HG03571 (cell line): ENCODE data around the gene RHD.
"Not testable (repeated sequence)": the region's sequence is repeated elsewhere in the genome, so short reads cannot be mapped to it uniquely, and the experiment has no call there.

Experiments used
- ATAC-seq: cut with Tn5 transposase; IDR thresholded peaks from one replicate; pipeline ENCODE4 v1.9.1; 2021; ENCODE audit not compliant: unreplicated experiment

RHD gene

DNA sequence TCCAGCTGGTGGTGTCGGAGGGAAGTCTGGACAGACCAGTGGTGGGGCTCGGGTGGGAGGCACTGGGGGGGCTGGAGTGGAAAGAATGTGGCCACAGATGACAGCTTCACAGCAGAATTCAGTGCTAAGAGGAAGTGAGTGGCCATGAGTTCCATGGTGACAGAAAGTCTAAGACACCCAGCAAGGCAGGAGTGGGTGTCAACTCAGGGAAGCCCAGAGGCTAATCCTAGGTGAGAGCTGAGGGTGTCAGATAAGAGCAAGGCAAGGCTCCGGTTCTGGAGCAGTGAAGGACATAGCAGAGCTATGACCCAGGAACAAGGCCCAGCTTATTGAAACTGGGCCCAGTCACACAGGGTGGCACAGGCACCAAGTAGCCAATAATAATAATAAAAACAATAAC lies 30.0 kb downstream of the RHD start:
- not testable (repeated sequence) for ATAC-seq

DNA sequence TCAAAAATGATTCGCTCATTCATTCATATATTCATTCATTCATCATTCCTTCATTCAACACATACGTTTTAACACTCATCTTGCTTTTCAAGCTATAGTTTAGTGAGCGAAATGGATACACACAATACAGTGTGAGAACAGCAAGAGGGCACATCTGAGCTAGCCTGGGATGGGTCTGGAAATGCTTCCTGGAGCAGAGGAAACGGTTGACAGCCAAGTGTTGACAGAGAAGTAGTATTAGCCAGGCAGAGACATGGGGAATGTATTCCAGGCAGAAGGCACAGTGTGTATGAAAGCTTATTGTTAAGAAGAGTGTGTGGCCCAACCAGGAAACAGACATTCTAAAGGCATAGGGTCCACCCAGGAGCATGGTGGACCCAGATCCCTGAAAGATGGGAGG lies 32.6 kb downstream of the RHD start:
- not testable (repeated sequence) for ATAC-seq

GRCh38 chr1:25308168-25308567 lies 35.9 kb downstream of the RHD start:
- not testable (repeated sequence) for ATAC-seq

DNA sequence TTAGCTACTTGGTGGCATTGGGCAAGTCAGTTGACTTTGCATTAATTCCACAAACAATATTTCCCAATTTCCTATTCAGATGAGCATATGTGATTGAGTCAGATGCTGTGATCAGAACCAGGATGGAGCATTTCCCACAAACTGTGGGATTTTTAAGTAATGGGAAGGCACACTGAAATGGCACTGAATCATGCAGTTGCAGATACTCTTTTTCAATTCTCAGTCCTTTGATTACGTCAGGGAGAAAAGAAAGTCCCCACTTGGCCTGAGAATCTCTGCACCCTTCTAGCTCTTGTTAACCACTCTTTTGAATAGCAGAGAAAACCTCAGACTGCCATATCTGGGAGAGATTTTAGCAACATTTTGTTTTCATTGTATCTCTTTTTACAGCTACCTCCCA lies 36.8 kb downstream of the RHD start:
- not testable (repeated sequence) for ATAC-seq

DNA sequence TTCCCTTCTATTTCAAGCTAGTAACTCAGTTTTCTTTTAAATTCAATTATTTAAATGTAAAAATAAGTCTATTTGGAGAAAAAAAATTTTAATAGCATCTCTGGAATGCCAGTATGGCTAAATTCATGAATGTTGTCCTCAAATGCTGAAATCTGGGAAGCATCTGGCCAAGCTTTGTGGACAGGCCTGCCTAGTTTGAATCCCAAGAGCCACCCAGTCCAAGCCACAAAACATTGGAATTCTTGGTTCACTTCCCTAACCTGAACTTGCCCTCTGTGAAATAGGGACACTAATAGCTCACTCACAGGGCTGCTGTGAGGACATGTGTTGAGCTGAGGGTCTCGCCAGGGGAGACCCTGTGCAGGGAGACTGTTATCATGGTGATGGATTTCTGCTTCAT lies 37.2 kb downstream of the RHD start:
- not testable (repeated sequence) for ATAC-seq

- ATAC-seq: not testable (repeated sequence)
Observed at GRCh38 chr1:25312806-25313470, 40.6 kb downstream of the RHD start.

GRCh38 chr1:25320314-25320938 lies 48.1 kb downstream of the RHD start:
- not testable (repeated sequence) for ATAC-seq

GRCh38 chr1:25322127-25322526 lies 49.8 kb downstream of the RHD start:
- not testable (repeated sequence) for ATAC-seq

- not testable (repeated sequence) for ATAC-seq
Observed at GRCh38 chr1:25324407-25324806, 52.1 kb downstream of the RHD start.

DNA sequence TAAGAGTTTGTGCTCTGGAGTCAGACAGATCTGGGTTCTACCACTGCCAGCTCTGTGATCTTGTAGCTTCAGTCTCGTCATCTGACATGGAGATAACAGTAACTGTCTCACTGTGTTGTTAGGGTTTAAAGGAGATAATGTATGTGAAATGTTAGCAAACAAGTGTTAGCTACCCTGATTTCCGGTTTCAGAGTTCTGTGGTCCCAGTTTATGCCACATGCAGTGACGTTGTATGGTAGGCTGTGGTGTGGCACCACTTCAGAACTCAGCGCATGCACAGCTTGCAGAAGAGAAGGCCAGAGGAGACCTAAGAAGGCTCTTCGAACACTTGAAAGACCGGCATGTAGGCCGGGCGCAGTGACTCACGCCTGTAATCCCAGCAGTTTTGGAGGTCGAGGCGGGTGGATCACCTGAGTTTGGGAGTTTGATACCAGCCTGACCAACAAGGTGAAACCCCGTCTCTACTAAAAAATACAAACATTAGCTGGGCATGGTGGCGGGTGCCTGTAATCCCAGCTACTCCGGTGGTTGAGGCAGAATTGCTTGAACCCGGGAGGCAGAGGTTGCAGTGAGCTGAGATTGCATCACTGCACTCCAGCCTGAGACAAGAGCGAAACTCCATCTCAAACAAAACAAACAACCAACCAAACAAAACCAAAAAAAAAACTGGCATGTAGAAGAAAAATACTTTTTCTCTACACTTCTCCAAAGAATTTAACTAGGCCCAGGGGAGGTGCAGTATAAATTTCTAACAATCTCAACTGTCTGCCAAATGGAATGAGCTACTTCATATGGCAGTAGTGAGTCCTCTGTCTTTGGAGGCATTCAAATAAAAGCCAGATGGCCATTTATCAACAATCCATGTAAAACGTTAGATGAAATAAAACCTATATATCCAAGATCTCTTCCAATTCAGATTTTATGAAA lies 55.8 kb downstream of the RHD start:
- not testable (repeated sequence) for ATAC-seq

- not testable (repeated sequence) for ATAC-seq
Observed at GRCh38 chr1:25328791-25329185, 56.5 kb downstream of the RHD start.

GRCh38 chr1:25329336-25329735 lies 57.0 kb downstream of the RHD start:
- ATAC-seq: not testable (repeated sequence)

DNA sequence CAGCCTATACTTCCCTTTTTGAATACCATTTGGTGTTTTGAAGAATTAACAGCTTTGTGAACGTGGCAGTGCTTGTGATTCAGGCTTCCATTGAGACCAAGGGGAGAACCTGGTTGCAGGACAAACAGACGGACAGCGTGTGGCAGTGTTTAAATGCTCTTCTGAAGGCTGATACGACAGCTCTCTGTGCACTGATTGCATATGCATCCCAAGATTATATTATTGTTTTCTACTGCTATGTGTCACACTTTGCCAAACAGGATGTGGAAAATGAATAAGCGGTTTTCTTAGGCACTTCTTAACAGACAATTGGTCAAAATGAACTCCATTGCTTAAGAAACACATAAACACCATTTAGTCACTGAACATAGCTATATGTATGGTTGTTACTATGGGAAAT lies 57.6 kb downstream of the RHD start:
- not testable (repeated sequence) for ATAC-seq

DNA sequence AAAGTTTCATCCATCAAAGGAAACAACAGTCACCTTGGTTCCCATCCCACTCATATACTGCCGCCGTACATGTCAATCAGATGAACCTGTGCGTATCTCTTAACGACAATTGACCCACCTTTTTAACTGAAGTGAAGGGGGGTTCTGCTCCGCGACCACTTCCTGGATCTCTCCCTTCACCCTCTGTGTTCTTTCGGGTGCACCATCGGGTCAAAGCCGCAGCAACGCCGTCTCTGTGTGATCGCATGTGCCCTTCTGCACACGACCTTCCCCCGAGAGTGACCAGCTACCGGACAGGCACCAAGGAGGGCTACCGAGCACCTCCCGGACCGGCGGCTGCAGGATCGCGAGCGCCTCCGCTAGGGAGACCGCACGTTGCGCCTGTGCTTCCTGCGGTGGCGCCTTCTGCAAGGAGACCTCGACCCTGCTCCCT lies 64.6 kb downstream of the RHD start:
- ATAC-seq: not testable (repeated sequence)

DNA sequence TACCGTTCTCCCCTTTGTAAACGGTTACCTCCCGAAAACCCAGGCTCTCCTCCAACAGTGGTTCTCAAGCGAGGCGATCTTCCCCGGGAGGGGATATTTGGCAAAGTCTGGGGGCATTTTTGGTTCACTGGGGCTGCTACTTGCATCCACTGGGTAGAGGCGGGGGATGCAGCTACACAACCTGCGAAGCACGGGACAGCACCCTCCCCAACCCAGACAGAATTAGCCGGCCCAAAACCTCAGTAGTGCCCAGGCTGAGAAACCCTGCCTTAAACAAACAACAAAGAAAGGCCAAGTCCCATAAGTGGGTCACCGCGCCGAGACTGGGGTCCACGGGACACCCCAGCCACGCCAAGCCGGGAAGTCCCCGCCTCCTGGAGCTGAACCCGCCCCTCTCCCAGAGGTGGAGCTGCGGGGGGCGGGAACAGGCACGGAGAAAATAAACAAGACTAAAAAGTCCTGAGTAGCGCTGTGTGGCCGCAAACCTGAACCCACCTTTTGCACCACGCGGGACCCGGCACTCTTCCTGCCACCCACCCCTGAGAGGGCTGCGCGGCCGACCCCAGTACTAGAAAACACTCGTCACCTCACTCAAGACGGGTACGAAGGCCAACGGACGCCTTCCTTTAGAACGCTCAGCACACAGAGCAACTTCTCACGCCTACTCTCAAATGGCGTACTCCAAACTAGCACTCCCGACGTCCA lies 65.3 kb downstream of the RHD start:
- peak; percentile 38 for ATAC-seq

DNA sequence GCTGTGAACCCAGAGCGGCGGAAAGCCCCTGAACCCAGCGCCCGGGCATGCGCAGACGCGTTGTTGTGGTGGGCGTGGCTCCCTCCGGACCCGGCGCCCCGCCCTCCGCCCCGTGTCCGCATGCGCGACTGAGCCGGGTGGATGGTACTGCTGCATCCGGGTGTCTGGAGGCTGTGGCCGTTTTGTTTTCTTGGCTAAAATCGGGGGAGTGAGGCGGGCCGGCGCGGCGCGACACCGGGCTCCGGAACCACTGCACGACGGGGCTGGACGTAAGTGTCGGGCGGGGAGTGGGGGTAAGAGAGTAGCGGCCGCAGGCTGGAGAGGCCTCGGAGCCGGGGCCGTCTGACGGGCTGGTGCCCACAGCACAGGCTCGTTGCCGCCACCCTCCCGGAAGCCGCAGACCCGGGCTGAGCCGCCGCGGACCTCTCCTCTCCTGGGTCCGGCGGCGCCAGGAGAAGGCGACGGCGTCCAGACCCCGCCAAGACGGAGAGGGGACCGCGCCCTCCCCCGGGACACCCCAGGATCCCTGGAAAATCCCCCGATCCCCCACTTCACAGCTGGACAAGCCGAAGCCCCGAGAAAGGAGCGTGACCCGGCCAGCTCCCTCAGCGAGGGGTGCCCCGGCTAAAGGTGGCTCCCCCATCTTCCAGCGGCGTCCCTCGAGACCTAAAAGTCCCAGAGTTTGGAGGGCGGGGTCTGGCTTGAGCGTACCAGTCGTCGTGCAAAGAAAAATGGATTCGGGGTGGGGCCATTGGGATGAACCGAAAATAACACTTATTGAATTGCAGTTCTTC lies 66.1 kb downstream of the RHD start, which contains the start of gene TMEM50A:
TSS of gene TMEM50A (plus strand) at position 147 of the 794 bp plus-strand sequence. CDS start 2,153 bp downstream, outside the sequence.
- peak; percentile 59 for ATAC-seq

- ATAC-seq: no peak
Observed at GRCh38 chr1:25338986-25339385, 66.7 kb downstream of the RHD start.

- no peak for ATAC-seq
Observed at GRCh38 chr1:25341746-25342145, 69.4 kb downstream of the RHD start.

- no peak for ATAC-seq
Observed at GRCh38 chr1:25342846-25343245, 70.5 kb downstream of the RHD start.

DNA sequence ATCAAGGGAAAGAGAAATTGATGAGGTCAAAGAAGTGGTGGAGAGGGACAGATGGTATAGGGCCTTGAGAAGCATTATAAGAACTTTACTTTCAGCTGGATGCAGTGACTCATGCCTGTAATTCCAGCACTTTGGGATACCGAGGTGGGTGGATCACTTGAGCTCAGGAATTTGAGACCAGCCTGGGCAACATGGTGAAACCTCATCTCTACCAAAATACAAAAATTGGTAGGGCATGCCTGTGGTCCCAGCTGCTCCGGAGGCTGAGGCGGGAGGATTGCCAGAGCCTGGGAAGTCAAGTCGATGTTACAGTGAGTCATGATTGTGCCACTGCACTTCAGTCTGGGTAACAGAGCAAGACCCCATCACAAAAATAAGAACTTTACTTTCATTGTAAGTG lies 71.6 kb downstream of the RHD start:
- ATAC-seq: no peak
